ENCODE measurements around the gene RAB11FIP4. TPM values are rescaled to one million over a fixed set of nuclear protein-coding genes. Genes with fewer than 3 reads are reported as not detected.

The RAB11FIP4 gene
- total RNA-seq, 1 donor from 2014 or later, result 54.4 TPM

DNA sequence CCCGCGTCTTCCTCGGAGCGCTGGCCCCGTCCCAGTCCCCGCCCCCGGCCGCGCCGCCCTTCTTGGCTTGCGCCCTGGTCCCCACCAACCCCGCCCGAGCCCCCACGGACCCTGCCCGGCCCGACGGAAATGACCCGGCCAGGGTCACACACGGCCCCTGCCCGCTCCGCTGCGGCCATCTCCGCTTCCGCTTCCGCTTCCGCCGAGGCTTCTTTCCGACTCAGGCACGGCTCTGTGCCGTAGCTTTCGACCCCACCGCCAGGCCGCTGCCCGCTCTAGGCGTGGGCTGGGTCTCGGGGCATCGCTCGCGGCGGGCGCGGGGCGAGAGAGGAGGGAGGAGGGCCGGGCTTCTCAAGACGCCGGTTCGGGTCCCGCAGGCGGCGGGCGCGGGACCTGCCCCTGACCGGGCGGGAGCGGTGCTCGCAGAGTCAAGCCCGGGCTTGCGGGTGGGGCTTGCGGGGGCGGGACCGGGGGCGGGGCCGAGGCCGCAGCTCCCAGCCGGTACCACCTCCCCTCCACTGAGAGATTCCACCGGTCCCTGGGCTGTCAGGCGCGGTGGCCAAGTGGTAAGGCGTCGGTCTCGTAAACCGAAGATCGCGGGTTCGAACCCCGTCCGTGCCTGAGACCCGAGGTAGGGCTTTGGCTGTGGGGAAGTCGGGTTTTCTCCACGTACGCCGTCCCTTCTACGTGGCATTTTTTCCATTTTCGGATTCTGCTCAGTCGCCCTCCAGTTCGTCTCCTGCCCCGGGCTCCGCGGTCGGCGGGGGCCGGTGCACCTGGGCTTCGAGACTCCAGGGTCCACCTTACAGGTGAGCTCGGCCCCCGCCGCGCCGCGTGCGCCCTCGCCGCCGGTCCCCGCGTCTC is 158.3 kb downstream of the RAB11FIP4 start:
- peak; percentile 91 for DNase-seq

DNA sequence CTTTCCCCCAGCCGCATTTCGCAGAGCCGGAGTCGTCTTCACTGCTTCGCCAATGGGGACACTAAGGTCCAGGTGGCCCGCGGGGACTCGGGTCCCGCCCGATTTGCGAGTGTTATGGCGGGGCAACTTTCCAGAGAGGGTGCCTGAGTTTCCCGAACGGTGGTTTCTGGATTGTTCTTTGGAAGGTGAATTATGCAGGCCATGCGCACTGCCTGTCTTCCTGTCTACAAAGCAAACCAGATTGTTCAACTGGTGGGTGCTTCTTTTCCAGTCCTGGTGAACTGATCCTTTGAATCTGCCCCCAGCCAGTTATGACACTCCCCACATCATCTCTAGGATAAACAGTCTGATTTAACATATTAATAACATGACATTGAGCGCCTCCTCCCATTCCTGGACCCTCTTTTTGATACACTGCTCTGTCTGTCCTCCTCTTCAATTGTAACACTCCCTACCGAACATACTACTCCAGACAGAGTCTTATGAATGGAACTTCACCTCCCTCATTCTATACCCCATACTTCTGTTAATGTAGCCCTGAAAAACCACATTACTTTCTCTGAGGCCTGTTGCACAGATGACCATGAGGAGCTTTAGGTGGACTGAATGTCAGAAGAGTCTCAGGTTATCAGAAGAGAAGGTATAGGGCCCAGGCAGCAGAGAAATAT is 159.0 kb downstream of the RAB11FIP4 start:
- DNase-seq, result no peak

DNA sequence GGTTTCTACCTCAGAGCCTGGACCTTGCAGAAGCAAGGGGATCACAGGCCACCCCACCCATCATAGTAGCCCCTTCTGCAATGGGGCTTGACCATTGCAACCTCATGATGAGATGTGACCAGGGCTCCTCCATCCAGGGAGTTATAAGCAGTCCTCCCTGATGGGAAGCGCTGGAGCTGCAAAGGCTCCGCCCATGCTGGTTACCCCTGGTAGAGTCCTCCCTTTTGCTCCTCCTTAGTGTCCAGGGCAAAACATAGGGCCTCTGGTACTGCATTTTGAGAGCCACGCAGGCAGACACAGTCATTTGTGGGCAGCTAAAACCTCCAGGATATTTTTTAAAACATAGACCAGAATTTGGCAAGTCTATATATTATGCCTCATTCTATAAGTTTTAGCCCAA is 161.1 kb downstream of the RAB11FIP4 start:
- DNase-seq, result no peak

DNA sequence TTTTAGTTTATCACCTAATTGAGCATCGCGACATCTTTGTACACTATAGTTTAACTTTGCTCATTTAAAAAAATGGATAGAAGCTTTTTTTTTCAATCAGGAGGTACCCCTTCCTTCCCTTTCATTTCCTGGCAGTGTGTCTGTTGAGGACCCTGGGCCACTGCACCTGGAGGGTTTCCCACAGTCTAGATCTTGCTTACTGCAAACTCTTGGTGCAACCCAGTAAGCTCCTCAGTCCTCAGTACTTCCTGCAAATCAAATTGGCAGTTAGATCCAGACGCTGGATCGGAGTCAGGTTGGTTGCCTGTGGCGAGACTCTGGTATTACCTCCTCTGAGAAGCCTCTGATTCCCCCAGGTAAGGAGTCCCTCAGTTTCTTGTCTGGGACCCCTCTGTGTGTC is 162.0 kb downstream of the RAB11FIP4 start:
- no peak for DNase-seq

DNA sequence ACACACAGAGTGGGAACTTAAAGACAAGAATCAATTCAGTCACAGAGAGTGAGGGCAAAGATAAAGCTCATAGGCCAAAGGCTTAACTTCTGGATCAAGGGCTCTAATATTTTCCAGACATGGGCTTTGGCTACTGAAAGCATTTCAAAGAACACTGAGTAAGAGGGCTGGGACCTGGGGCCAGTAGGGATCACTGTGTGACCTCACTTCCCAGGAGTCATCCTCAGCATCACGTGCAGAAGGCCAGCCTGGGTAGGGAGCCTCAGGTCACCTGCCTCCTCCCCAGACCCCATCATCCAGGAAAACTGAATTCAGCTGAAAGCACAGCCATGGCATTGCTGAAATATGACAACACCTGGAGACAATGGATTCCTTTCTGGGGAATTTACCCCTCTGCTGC is 163.5 kb downstream of the RAB11FIP4 start:
- no peak for DNase-seq

DNA sequence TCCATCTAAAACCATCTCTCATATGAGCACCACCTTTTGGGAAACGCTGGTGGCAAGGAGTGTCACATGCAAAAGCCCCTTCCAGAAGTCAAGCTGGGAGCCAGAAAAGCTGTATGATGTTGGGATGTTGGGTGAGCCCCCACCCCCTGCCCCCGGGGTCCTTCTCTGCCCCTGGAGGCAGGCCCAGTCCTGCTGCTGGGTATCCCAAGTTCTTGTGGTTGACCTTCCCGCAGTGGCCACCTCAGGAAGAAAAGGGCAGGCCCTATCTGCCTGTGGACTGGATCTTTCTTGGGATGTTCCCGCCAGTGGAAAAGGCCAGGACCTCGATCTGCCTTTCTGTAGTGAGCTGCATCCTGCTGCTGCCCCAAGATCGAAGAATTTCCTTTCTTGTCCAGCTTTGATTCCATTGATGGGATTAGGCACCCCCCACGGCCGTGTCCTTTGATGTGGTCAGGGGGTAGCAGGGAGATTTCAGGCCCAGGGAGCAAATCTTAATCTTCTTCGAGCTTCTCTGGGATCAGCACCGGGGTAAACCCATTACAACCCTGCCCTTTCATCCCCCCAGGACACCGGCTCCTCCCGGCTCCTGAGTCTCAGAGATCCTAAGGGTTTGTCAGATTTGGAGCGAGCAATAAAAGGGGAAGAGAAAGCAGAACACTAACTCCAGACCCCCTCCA is 165.6 kb downstream of the RAB11FIP4 start:
- DNase-seq, result no peak

DNA sequence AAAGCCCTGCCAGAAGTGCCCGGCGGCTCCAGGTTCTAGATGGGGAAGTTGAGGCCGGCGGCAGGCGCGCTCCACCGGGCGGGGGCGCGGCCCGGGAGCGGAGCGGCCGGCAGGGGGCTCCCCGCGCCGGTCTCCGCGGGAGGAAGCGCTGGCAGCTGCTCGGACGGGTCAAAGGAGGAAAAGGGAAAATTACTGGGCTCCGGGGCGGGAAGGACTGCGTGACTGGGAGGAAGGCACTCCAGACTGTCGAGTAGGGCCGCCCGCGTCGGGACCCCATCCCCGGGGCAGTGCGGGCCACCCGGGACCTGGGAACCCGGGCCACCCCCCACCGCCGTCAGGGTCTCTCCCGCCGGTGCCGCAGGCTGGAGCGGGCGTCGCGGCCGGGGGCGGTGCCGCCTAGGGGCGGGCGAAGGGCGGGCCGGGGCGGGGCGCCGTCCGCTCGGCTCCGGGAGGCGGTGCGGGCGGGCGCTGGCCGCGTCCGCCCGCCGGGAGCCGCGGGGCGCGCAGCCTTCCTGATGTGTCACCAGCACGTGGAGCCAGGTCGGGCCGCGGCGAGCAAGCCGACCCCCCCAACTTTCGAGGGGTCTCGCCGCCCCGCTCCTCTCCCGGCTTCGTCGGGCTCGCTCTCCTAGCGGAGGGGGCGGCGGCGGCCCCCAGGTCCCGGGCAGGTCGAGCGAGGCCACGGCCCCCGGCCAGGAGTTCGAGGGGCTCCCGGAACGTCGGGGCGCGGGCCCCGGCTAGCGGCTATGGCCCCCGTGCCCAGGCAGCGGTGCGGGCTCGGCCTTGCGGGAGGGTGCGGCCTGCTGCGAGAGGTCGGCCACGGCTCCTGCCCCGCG is 167.5 kb downstream of the RAB11FIP4 start:
- DNase-seq, result peak; percentile 73

DNA sequence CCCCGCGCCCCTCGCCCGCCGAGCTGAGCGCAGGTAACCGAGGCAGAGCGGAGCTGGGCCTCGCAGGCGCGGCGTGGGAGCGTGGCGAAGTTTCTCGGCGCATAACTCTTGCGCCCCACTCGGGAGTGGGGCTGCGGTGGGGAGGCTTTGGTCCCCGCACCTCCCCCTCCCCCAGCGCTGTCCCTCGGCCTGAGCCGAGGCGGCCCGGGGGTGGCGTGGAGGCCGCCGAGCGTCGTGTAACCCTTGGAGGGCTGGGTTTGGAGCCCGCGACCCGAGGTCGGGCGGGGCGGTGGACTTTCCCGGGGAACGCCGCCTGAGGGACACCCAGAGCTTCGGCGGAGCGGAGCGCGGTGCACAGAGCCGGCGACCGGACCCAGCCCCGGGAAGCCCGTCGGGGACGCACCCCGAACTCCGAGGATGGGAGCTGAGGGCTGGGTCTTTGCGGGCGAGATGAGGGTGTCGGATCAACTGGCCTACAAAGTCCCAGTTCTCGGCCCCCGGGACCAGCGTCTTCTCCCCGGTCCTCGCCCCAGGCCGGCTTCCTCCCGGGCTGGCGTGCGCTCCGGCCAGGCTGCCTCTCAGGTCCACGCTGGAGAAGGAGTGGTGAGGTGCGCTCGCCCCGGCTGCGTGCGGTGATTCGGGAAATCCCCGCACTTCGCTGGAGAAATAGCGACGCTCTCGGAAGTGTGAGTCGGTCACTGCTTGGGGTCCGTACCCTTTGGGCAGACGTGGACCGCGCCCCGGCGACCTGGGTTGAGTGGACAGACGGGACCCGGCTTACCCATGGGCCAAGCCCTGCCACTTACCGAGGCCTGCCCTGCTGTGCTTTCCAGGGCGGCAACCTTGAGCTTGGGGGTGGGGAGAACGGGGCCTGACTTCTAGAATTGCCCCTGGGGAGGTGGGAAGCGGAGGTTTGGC is 168.4 kb downstream of the RAB11FIP4 start:
- DNase-seq, result no peak

DNA sequence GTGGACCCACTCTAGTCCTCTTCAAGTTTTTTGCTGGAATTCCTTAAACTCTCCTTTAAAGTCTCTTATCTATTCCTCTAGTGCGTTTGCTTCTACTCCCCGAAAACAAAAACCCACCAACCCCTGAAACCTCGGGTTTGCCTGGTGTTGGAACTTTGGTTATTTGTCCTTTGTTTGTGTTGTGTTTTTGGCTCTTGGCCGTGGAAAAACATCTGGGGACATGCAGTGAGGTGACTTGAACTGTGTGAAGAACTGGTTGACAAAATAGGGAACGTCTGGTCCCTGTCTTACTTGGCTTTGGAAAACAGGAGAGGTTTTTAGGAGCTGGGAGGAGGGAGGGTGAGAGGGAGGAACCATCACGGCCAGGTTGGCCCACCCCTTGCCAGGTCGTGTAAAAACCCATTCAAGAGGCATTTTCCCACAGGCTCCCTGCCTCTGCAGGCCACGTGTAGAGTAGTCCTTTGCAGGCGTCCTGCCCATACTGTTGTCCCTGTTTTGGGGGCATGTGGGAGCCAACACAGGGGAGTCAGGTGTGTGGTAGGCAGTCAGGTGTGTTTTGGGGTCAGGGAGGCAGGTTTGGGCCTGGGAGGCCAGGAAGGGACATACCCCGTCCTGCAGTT is 169.3 kb downstream of the RAB11FIP4 start:
- no peak for DNase-seq

DNA sequence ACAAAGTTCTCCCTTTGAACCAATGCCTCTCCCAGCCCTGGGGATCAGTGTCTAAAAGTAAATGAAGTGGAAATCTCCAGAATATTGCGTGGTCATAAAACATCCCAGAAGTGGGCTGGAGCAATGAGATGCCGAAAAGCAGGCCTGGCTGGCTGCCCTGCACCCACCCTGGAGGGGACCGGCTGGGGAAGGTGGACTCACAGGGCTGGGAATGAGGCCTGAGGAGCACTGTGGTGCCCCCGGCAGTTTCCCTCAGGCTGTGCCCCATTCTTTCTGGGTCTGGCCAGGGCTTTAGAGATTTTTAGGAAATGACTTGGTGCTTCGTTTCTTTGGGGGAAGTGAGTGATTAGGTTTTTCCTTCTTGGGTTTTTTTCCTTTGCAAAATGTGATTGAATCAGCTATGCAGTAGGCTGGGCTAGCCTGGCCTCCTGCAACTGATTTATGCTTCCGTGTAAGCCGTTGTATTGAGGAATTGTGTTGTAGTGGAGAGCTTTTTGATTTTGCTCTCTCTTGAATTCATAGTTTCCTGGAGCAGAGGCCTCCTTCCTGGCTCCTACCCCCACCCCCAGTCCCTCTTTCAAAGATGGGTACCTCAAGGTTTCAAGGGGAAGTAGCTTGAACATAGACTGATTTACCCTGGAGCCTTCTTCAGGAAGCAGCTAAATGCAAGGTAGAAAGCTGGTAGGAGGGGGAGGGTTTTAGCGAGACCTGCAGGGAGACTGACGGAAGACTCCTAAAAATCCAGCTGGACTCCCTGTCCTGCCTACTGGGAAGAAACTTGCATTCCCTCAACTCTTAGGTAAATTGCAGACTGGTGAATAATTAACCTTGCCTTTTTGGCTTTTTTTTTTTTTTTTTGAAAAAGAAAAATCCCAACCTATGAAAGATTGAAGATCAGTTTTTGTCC is 170.2 kb downstream of the RAB11FIP4 start:
- no peak for DNase-seq

DNA sequence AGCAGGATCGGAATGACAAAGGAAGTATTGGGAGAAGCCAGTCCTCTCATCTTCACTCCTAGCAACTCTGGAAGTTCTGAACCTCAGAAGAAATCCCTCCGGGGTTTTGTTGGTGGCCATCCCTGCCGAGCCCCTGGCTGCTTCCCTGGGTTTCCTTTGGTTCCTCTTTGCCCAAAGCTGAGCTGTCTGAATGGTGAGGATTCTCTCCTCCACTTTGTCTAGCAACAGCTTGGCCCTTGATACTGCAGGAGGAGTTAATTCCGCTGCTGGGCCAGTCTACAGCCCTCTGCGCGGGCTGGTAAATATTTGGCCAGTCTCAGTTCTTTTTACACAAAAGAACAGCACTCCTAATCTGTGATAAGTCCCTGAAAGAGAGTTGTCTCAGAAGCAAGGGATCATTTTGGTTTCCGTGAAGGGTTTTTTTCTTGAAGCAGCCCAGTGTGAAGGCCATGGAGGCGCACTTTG is 170.9 kb downstream of the RAB11FIP4 start:
- no peak for DNase-seq

DNA sequence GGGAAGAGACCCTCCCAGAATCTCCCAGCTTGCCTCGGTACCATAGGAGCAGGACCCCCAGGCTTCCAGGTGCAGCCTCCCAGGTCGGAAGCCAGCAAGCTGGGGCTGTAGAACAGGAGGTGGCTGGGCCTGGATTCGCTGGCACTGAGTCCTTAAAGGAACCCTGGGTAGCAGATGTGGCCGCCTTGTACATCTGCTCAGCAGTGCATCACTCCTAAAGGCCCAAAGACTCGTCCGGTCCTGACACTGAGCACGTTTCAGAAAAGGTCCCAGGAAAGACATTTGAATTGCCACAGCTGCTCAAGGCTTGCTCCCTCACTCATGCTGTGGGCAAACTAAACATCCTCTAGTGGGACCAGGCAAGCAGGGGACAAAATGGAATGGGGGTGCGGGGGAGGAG is 172.8 kb downstream of the RAB11FIP4 start:
- DNase-seq, result no peak

DNA sequence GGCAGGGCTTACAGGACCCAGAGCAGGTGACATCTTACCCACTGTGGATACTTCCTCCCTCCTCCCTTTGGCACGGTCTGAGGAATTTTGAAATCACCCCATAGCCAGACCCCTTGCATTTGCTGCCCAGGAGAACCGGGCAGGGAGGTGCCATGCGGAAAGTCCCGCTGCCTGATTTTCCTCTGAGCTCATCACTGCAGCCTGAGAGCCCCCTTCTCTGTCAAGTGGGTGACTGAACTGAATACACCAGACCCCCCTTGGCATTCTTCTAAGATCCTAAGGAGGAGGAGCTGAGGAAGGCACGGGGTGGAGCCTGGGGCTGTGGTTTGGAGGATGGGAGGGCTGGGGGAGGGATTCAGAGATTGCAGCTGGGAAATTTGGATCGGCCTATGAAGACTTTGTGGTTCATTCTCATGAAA is 173.4 kb downstream of the RAB11FIP4 start:
- no peak for DNase-seq

DNA sequence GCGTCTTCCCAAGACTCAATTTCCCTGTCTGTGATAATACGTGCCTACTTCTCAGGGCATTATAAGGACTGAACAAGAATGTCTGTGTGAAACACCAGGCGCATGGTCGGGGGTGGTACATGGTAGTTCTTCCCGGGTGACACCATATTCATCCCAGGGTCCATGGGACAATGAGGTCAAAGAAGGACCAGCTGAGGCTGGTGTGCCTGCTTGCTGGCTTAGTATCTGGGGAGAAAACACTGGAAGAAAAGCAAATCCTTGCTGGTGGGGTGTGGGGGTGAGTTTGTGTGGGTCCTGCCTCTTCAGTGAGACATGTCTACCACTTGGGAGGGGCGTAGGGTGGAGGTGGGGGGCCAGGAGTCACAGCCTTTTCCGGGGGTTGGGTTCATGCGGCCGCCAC is 174.2 kb downstream of the RAB11FIP4 start:
- DNase-seq, result no peak

DNA sequence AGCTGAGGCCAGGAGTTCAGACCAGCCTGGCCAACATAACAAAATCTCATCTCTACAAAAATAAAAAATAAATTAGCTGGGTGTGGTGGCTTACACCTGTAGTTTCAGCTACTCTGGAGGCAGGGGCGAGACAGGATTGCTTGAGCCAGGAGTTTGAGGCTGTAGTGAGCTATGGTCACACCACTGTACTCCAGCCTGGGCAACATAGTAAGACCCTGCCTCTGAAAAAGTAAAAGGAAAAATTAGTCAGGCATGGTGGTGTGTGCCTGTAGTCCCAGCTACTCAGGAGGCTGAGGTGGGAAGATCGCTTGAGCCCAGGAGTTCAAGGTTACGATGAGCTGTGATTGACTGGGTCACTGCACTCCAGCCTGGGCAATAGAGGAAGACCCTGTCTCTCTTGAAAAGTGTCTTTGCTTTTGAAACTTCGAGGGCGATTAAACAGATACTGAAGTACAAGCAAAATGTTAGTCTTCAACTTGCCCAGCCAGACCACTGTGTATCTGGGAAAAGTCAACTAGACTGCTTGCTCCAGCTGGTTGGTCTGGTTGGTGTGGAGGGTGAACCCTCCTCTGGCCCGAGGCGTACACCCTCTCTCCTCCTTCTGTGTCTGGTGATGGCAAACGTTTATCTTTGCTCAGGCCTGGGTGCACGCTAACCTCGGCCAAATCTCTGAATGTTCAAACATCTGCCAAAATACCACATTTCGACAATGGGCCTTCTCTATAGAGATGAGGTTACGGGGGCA is 174.9 kb downstream of the RAB11FIP4 start:
- DNase-seq, result no peak

DNA sequence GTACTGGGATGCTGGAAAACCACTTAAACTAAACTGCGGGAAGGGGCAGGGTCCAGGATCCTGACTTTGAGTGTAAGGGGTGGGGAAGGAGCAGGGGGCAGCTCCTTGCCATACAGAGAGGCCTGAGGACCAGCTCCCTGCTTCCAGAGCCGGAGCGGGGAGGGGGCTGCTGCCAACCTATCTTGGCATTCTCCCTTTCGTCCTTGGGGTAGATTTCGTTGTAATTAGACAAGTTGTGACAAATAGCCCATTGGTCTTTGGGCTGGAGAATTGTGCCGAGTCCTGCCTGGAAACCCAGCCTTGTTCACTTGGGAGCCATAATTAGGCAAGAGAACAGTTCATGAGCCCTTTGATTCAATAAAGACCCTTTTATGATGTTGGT is 175.5 kb downstream of the RAB11FIP4 start:
- no peak for DNase-seq

DNA sequence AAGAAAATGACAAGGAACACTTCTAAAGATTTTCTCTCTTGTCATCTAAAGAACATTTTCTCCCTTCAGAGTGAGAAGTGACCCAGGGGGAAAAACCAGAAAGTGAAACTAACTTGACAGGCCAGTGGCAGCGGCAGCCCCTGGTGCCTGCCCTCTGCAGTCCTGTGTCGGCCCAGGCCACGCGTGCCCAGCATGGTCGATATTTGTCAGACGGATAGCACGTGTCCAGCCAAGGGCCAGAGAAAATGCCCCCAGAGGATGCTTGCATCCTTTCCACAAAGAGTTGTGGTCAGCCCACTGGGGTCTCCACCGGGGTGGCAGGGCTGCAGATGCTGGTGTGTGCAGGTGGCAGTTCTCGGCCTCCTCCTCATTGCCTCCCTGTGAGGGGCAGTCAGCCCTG is 176.6 kb downstream of the RAB11FIP4 start:
- DNase-seq, result no peak

DNA sequence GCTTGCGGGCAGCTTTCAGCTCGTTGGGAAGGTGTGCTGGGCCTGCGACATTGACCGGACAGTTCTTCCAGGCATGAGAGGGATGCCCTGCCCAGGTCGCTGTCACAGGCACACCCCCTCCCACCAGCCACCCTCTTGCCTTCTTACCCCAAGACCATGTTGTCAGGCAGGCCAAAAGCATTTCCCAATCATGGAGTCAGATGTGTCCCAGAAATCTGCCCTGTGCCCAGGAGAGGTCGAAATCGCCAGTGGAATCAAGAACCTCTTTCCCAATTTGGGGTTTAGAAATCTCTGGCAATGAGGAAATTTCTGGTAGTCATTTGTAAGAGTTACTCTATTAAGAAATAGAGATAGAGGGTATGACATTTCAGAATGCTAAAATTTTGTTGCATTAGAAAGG is 177.1 kb downstream of the RAB11FIP4 start:
- no peak for DNase-seq

DNA sequence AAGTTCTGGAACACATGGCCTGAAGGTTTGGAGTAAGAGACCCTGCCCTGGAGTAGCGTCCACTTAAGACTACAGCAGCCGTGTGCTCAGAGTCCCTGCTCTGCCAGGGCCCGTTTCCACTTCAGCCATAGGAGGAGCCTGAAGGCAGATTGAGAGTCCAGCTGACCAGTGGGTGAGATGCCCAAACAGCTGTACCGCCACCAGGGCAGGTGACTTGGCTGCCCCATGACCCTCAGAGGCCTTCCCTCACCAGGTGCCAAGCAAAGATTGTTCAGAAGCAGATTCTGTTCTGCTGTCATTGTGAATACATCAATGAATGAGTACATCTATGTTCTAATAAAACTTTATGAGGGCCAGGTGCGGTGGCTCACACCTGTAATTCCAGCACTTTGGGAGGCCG is 178.8 kb downstream of the RAB11FIP4 start:
- no peak for DNase-seq

All from occipital lobe (tissue), 2 donors.